Loucy (cell line): ENCODE data around the gene HCRT.

Source experiments
- EZH2phosphoT487 ChIP-seq: fragments of 200-600 bp; IDR thresholded peaks from 2 replicates; pipeline ENCODE4 v1.6.1; 2018; ENCODE audit warnings: antibody characterized with exemption, mild to moderate bottlenecking, moderate library complexity, borderline replicate concordance
- TF ChIP-seq, protein P1 (sequence below): fragments of 200-600 bp; sonication (generic); conservative IDR thresholded peaks from 2 replicates; pipeline ENCODE4 v1.5.1; 2014; ENCODE audit warnings: mild to moderate bottlenecking, antibody characterized with exemption, low read length

DNA sequence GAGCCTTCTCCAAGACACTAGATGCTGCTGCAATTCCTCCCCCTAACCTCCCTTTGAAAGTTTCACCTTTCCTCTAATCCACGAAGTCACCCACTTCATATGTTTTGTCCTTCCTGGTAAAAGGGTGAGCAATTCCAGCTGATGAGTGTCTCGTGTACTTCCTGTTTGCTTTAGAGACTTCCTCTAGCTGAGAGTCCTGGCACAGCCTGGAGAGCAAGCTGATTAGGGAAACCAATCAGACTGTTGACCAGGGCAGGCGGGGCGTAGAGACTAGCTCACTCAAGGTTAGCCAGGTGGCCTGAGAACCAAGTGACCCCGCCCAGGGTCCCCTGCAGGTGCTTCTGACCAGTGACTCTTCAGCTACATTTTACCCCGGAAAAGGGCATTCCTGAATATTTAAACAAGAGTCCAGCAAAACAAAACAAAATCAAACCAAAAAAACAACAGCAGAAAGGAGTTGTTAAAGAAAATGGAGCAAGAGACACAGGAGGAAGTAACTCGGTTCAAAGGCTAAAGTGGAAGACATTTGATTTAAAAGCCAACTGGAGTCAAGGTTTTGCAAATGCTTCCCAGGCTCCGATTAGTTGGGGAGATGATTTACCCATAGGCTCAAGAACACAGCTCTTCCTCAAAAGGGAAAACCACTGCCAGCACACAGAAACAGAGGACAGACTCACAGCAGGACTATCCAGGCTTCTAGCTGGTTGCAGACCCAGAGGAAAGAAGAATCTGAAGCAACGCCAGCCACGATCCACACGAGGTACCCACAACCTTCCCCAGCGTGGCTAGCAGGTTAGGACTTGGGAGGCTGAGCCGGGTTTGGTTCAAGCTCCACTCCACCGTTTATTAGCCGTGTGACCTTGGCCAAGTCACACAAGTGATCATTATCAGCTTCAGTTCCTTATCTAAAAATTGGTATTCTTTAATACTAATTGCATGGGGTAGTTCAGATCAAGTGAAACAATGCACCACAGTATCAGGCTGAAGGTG lies 49.3 kb downstream of the HCRT start:
- TF ChIP-seq, protein P1, sequence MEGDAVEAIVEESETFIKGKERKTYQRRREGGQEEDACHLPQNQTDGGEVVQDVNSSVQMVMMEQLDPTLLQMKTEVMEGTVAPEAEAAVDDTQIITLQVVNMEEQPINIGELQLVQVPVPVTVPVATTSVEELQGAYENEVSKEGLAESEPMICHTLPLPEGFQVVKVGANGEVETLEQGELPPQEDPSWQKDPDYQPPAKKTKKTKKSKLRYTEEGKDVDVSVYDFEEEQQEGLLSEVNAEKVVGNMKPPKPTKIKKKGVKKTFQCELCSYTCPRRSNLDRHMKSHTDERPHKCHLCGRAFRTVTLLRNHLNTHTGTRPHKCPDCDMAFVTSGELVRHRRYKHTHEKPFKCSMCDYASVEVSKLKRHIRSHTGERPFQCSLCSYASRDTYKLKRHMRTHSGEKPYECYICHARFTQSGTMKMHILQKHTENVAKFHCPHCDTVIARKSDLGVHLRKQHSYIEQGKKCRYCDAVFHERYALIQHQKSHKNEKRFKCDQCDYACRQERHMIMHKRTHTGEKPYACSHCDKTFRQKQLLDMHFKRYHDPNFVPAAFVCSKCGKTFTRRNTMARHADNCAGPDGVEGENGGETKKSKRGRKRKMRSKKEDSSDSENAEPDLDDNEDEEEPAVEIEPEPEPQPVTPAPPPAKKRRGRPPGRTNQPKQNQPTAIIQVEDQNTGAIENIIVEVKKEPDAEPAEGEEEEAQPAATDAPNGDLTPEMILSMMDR: no peak
- no peak for TF ChIP-seq EZH2phosphoT487
